Activated effector memory CD4-positive, alpha-beta T cell treated with Interleukin-2 at 50 U/mL for 16 hours (primary cell): ENCODE results near the gene ACAD10.
"Not testable (repeated sequence)": the region's sequence is repeated elsewhere in the genome, so short reads cannot be mapped to it uniquely, and the experiment has no call there.

Experiments used
- DNase-seq: peaks from one replicate; pipeline ENCODE4 v3.0.0-alpha.2; 2020

ACAD10 gene

DNA sequence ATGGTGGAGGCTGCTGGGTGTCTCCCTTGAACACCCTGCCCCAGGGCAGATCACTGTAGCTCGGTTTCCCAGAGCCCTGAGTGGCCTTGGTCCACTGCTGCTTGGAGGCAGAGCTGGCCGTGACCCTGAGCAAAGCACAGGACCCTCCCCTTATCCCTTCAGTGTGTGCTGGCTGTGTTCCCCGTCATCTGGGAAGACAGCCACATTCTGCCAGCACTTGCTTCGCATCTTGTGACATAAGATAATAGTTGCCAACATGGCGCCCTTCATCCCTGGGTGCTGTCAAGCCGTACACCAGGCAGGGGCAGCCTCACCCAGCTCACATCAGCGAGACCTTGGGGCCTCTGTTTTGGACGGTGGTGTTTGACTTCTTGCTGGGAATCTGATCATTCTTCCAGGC, 68.8 kb downstream of the ACAD10 start:
- no peak for DNase-seq

DNA sequence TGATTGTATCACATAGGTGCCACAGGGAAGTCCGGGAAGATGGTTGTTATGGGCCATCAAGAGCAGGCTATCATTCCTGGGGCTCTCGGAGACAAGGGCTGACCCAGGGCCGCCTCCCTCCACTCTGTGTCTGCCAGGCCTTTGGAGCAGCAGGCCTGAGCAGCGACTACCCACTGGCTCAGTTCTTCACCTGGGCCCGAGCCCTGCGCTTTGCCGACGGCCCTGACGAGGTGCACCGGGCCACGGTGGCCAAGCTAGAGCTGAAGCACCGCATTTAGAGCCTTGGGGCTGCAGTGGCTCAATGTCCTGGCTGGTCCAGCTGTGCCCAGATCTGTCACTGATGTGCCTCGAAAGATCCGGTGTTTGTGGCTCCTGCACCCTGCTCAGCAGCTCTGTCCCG, 70.3 kb downstream of the ACAD10 start:
- no peak for DNase-seq

DNA sequence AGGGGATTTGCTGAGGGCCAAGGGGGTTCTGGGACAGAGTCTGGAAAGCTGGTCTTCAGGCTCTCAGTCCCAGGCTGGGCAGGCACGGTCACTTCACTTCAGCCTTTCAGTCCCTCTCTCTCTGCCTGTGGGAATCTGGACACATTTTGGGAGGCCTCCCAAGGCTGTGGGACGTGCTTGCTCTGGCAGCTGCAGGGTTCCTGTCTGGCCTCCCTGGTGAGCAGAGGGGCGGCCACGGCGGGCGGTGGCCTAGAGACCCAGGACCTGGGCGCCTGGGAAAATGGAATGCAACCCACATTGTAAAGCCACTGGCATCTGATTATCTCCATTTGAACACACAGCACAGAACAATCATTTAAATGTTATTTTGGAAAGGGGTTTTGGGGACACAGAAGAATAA, 70.8 kb downstream of the ACAD10 start:
- DNase-seq = no peak

DNA sequence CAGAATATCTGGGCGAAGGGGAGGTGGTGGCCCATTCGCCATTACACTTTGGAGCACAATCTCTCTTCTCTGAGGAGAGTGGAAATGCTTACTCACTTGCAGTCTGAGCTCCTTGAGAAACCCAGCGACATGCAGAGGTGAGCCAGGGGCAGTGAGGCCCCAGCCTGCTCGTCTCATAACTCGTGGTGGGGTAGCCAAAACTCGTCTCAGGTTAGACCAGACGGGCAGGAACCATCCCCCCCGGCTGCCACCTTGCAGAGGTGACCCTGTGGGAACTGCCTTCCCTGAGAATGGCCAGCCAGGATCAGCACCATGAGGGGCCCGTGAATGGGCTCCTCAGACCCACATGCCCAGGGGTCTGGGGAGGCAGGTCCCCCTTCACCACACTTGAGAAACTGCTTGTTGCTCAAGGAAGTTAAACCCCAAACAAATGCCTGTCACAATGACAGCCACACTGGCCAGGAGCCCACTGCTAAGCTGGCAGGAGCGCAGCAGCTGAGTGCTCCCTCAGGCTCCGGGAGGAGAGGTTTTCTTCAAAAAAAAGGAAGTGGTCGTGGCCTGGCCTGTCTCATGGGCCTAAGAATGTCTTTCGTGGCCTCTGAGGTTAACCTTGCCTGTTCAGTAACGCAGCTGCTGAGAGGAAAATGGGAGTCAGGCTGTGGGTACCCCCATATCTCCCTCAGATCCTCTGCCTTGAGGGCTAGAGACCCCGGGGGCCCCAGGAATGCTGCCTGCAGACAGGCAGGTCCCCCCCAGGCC, 71.7 kb downstream of the ACAD10 start:
- no peak for DNase-seq

DNA sequence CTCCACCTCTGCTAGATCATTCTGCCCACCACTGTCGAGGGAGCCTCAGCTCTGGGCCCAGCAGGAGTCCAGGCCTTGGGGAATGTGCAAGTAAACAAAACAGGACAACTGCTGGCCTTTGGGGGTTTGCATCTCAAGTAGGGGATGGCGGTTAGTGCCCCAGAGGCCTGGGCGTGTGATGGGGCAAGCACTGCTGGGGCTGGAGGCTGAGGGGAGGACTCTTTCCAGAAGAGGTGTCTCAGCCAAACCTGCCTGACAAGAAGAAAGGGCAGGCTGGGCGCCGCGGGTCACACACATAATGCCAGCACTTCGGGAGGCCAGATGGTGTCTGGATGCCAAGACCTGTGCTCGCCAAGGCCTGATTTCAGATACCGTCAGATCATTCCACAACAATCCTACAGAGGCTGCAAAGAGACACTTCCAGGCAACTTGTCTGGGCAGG, 72.3 kb downstream of the ACAD10 start:
- DNase-seq = no peak

DNA sequence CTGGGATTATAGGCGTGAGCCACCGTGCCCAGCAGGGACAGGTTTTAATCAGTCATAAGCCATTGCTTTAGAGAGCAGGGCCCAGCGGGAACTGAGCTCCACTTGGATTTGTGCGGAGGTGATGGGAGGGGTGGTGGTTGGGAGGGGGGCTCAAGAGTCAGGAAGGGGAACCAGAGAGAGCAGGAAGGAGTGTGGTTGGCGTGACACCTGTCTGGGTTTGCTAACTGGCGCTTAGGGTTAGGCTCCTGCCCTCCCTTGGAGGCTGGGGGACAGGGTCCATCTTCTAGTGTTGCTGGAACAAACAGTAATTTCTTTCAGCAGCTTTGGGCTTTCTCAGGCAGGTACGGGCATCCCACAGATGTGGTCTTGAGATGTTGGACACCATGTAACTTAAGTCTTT, 73.4 kb downstream of the ACAD10 start:
- no peak for DNase-seq

DNA sequence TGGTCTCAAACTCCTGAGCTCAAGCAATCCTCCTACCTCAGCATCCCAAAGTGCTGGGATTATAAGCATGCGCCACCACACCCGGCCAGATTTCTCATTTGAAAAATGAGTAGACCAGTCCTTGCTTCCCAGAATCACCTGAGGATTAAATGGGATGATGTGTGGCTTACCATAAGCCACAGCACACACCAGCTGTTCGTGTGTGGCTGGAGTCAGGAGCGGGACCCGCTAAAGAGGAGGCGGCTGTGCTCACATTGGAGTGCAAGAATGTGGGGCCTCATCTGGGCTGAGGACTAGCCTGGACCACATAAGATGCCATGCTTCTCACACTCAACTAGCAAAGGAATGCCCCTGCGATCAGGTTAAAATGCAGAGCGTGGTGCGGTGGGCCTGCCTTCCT, 74.1 kb downstream of the ACAD10 start:
- no peak for DNase-seq

DNA sequence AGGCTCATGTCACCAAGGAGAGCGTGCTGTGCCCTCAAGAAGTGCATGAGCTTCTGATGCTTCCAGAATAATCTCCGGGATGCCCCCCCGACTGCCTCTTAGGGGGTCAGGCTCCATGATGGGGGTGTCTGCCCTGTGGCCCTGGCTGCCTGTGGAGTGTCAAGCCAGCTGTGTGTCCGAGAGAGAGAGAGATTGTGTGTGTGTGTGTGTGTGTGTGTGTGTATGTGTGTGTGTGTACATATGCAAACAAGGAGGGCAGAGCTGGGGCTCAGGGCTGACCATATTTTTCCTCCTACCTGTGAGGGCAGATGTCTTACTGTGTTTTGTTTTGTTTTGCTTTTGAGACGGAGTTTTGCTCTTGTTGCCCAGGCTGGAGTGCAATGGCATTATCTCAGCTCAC, 75.2 kb downstream of the ACAD10 start:
- no peak for DNase-seq

DNA sequence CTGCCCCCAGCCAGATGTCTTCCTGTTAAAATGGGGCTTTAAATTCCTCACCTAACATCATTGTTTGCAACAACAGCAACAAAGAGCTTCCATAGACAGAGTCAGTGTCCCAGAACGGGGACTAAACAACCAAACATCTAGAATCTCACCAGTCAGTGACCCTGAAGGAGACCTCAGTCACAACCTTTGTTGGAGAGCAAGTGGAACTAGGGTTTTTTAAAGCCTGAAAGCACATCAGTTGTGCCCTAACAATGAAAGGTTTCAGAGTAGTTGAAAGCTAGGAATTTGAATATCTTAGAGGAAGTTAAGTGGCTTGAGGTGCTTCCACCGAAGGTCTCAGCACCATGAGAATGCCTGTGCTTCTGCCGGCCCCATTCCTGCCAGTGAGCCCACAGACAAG, 75.9 kb downstream of the ACAD10 start:
- no peak for DNase-seq

DNA sequence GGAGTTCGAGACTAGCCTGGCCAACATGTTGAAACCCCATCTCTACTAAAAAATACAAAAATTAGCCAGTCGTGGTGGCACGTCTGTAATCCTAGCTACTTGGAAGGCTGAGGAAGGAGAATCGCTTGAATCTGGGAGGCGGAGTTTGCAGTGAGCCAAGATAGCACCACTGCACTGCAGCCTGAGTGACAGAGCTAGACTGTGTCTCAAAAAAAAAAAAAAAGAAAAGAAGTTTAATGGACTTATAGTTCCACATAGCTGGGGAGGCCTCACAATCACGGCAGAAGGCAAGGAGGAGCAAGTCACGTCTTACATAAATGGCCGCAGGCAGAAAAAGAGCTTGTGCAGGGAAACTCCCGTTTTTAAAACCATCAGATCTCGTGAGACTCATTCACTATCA, 77.7 kb downstream of the ACAD10 start:
- not testable (repeated sequence) for DNase-seq

DNA sequence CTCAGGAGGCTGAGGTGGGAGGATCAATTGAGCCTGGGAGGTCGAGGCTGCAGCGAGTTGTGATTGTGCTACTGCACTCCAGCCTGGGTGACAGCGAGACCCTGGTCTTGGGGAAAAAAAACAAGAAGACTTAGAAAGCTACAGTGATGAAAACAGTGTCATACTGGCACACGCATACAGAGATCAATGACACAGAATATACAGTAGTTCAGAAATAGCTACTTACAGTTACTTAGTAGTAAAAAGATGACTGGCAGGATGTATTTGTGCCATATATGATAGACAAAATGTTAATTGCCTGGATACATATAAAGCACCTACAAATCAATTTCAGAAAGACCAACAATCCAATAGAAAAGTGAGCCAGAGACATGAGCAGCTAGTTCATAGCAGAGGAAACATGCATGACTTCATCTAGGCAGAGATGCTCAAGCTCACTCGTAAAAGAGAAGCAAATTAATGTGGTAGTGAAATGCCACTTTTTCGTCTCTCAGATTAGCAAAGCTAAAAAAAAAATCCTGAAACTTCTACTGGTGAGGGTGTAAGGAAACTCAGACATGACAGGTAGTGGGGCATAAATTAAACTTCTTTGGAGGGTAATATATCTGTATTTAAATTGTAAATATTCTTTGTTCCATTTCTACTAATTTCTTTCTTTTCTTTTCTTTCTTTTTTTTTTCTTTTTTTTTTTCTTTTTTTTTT, 78.4 kb downstream of the ACAD10 start:
- no peak for DNase-seq

DNA sequence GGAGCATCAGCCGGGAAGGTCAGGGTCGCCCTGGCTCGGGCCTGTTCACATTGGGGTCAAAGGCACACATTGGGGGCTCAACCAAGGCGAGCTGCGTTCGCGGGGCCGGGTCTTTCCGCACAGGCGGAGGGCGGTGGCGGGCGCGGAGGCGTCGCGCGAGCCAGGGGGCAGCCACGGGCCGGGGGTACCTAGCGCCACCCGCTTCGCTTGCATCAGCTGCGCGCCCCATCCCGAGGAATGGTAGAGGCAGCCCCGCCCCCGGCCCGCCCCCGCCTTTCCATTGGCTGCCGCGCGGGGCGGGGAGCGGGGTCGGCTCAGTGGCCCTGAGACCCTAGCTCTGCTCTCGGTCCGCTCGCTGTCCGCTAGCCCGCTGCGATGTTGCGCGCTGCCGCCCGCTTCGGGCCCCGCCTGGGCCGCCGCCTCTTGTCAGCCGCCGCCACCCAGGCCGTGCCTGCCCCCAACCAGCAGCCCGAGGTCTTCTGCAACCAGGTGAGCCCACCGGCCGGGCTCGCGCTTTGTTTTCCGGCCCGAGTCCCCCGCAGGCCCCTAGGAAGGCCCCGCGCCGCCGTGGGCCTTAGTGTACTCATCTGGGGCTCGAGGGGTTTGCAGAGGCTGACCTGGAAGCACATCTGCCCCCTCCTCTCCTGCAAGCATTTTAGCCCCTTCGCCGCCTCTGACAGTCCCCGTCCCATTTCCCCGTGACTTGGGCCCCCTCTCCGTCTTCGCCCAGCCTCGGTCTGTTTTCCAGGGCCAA, 80.9 kb downstream of the ACAD10 start, which contains the start of gene ALDH2:
Gene ALDH2, plus strand, starts transcription at position 326 of the 754 bp plus-strand sequence. Its CDS starts 50 bp downstream, at position 376.
- no peak for DNase-seq

DNA sequence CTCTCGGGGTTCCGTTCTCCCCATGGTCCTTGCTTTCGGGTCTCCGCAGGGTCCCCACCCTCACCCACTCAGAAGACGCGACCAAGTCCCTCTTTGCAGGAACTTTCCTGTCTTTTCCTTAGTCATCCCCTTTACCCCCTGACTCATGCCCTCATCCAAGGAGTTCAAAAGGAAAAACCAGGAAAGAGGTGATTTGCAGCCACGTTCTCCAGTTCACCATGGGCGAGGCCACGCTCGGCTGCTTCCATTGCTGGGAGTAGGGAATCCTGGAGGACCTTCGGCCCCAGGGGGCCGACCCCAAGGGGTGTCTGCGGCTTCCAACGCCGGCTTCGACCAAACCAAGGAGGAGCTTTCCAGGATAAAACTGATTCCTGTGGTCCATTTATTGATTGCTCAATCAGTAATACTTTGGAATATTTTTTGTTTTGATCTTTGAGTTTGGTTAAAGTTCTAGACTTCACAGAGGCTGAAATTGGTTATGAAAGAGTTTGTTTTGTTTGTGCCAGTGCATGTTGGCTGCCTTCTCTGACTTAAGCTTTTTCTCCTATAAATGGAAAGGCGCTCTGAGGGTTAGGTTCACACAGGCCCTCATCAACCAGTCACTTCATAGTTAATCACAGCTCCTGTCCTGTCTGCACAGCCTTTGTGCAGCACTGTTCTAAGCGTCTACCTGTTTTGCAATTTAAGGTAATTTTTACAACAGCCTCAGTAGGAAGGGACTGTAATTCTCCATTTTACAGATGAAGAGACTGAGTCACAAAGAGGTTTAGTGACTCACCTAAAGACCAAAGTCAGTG, 81.7 kb downstream of the ACAD10 start:
- DNase-seq = no peak

DNA sequence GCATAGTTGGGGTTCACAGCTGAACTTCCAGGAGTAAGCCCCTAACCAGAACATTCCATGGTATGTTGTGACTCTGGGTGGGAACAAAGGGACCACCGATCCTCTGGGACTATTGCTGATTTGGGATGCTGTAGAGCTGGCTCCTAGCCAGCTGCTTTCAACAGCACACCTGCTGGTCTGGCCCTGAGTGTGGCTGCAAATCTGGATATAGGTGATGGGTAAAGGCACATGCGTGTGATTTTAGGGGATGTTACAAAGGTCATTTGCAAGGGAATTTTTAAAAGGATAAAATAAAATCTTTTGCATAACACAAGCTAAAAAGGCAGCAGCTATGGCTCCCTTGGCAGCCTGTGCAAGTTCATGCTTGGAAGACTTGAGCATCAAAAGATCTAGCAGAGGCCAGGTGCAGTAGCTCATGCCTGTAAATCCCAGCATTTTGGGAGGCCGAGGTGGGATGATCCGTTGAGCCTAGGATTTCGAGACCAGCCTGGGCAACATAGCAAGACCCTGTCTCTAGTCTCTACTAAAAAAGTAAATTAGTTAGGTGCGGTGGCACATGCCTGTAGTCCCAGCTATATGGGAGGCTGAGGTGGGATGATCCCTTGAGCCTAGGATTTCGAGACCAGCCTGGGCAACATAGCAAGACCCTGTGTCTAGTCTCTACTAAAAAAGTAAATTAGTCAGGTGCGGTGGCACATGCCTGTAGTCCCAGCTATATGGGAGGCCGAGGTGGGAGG, 82.5 kb downstream of the ACAD10 start:
- DNase-seq = no peak

DNA sequence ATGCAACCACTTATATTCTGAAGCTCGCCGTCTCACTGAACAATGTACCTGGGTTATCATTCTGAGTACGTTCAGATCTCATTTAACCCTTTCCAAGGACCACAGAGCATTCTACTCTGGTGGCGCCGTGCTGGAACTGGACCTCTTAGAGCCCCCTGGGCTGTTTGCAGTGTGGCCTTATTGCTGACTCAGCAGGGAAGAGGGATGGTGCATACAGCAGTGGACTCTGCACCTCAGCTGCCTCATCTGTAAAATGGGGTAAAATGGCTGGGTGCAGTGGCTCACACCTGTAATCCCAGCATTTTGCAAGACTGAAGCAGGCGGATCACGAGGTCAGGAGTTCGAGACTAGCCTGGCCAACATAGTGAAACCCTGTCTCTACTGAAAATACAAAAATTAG, 83.7 kb downstream of the ACAD10 start:
- no peak for DNase-seq

DNA sequence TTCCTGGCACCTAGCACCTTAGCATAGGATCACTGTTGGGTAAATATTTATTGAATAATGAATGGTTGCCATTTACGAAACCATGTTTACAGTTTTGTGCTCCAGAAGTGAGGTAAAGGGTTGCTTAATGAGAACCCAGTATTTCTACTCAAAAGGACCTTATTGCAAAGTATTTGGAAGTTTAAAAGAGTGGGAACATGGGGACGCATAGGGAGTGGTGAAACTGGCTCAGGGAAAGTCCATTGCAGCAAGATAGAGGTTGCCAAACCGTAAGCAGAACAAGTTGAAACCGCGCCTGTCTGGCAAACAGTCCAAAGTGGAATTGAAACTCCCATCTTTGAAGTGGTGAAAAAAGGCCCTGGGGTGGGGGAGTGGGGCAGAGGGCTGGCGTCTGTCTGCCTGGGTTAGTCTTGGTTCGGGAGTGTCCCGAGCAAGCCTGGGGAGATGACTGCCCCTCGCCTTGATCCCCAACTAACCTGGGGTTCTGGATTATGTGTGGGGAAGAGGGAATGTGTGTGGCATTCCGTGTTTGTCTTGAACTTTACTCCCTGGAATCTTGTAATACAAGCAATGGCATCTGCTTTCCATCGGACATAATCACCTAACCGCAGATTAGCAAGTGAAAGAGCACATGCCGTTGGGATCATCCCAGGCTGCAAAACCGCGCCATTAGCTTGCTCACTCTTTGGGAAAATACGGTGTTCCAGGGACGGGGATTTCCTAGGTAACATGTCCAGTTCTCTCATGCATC, 88.1 kb downstream of the ACAD10 start:
- no peak for DNase-seq

DNA sequence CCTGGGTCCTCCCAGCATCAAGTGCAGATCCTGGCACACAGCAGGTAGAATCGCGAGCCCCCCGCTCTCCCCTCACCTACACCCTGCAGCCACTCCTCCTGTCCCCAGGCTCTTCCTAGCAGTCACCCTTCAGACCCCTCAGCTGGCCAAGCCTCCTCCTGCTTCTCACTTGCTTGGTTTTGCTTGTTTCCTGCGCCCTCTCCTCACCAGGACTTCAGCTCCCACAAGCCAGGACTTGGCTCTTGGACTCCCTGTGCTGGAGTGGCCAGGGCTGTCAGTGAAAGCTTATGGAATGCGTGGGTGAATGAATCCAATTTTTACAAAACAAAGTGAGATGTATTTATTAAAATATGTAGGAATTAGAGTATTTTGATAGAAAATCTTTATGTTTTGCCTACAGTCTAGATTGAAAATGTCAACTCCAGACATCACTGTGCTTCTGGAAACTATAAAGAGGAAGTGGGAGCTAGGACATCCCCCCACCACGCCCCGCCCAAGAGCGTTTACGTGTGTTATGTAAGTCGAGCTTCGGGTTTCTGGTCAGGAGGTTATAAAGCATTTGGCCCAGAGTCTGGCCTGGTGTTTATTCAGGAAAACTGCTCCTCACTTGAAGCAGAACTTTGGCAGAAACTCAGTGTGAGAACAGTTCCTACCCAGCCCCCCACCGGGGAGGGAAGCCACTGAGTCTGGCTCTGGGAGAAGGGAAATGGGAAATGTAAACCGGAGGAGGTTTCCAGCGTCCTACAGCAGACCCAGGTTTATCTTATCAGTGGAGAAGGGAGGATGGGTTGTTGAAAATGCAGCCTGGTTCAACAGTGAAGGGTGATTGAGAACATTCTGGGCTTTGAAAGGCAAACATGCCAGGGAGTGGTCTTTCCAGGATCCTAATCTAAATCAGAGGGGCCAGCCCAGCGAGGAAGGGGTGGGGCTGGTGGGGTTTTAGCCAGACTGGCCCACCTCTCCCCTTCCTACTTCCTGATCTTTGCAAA, 89.6 kb downstream of the ACAD10 start:
- DNase-seq = no peak

DNA sequence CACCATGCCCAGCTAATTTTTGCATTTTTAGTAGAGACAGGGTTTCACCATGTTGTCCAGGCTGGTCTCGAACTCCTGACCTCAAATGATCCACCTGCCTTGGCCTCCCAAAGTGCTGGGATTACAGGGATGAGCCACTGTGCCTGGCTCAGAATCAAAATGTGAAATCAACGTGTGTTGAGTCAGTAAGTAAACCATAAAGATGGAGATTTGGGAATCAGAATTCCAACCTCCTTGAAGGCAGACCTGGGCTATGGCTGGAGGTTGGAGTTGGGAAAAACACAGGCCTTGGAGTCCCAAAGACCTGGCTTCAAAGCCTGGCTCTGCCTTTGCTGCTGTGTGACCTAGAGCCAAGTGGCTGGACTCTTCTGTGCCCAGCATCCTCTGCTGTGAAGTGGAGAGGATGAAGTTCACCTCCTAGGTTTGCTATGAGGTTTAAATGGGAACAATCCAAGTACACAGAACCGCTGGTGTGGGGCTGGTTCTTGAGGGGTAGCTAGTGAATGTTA, 91.0 kb downstream of the ACAD10 start:
- no peak for DNase-seq

DNA sequence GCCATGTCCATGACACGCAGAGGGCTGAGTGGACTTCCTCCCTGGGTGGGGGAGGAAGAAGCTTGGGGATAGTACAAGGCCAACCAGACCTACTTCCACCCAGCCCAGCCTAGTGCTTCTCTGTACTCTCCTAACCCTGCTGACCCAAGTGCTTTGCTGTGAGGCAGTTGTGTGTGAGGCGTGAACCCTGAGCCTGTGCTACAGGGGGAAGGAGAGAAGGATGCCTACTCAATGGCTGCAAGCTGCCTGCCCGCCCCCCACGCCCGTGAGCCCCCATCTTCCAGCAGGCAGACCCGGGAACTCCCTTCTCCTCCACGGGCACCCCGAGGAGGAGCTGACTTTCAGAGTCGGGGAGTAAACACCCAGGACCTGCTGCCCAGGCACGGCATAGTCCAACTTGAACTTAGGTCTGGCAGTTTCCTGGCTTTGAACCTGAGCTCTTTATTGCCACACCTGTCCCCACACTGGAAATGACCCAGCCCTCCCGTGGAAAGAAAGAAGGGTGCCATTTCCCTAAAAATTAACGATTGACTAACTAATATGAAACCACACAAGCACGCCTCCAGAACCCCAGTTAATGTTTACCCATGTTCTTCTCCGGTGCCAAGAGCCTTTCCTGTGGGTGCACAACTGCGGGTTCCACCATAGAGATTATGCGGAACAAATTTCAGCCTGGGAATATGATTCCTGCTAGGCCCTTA, 91.6 kb downstream of the ACAD10 start:
- DNase-seq = no peak
